Activated T-helper 1 cell treated with Interleukin-2 at 50 U/mL for 16 hours (primary cell): ENCODE measurements around the gene CLMN.
"Not testable (repeated sequence)": the region's sequence is repeated elsewhere in the genome, so short reads cannot be mapped to it uniquely, and the experiment has no call there.

Experiments
- DNase-seq: peaks from one replicate; pipeline ENCODE4 v3.0.0-alpha.2; 2020; ENCODE audit warnings: low read depth

The CLMN gene

GRCh38 chr14:95157327-95158189, 162.2 kb downstream of the CLMN start, which contains the start of gene DICER1:
DICER1 (minus strand) TSS chr14:95157529; CDS start chr14:95133458, 24,071 bp downstream.
- peak; percentile 89 for DNase-seq

- no peak for DNase-seq
Observed at GRCh38 chr14:95157048-95157326, 162.7 kb downstream of the CLMN start.

- DNase-seq, result peak; percentile 22
Observed at GRCh38 chr14:95156161-95157047, 163.3 kb downstream of the CLMN start.

- no peak for DNase-seq
Observed at GRCh38 chr14:95155045-95155444, 164.7 kb downstream of the CLMN start.

DNA sequence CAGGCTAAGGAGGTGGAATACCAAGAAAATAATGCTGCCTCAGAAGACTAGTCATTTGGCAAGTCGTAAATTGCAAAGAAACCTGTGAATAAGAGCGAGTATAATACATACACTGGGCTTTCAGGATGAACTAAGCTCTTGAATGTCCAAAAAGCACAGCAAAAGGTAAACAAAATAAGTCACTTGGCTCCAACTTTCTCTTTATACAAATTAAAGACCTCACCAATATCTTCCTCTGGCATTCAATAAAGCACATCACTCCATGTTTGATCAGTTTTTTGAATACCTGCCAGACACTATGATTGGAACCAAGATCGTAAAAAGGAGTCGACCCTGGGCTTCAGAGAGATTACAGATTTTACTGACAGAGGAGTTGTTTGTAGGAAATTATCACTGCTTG, 165.8 kb downstream of the CLMN start:
- DNase-seq, result no peak

GRCh38 chr14:95151561-95151960, 168.1 kb downstream of the CLMN start:
- DNase-seq, result no peak

DNA sequence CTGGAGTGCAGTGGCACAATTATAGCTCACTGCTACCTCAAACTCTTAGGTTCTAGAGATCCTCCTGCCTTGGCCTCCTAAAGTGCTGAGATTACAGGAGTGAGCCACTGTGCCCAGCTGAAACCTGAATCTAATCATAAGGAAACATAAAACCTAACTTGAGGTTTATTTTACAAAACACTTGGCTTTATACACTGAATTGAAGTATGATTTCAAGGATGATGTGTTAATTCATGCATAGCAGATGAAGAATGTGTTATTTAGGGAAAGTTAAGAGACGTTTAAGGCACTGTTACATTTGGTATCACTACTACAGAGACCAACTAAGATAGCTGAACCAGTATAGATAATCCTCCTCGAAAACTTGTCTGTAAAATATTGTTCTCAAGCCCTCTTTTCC, 168.8 kb downstream of the CLMN start:
- no peak for DNase-seq

- no peak for DNase-seq
Observed at GRCh38 chr14:95149441-95149840, 170.3 kb downstream of the CLMN start.

DNA sequence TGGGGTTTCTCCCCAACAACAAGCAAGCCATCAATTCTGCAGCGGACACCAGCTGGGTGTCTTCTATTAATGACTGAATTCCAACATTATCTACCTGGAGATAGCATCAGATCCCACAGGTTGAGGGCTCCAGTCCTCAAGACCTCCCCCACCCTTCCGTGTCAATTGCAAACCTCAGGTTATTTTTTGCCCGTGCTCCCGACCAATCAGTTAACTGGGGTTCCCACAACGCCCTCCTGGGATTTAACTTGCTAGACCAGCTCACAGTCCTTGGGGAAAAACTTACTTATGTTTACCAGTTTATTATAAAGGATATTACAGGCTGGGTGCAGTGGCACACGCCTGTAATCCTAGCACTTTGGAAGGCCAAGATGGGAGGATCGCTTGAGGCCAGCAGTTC, 172.1 kb downstream of the CLMN start:
- no peak for DNase-seq

GRCh38 chr14:95146079-95146771, 173.5 kb downstream of the CLMN start:
- DNase-seq, result no peak

DNA sequence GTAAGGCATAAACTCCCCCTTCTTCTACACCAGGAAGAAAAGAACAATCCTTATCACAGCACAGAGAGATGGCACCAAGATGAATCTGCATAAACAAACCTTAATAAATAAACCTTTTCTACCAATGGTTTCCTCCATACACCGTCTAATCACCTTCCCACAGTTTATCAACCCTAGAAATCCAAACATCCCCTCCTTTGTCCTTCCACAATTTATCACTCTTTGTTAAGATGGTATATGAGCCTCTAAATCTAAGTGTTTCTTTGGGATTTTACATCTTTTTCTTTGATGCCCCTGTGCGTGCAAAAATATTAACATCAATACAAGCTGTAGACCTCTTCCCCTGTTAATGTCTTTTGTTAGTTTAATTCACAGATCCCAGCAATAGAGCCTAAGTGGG, 174.9 kb downstream of the CLMN start:
- DNase-seq, result no peak

DNA sequence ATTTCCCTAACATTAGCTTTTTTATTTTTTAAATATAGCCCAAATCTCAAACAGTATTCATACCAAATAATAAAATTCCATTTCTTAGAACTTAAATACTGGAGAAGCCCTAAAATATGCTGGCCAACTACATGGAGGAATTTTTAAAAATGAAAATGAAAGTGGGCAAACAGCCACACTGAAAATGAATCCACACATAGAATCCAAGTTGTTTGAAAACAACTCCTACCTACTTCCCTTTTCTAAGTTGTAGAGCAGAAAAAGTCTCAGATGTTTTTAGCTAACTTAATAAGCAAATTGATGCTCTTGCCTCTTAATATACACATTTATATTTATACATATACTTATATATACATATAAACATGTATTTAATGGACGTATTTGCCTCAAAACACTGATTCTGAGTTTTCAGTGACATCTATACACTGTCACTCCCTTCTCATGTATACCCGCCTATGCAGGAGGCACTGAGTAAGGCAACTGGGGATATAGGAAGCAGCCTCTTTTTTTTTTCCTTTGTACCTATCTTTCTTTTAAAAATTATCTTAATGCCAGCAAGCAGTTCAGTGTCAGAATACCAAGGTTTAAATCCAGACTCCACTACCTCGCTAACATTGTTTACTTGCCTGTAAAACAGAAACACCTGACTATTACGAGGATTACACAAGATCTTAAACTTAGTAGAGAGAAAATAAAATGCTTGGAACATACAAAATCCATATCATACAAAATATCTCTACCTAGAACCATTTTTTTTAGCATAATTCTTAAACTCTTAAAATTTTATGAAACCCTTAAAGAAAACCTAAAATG, 175.7 kb downstream of the CLMN start:
- DNase-seq, result no peak

GRCh38 chr14:95142208-95142607, 177.5 kb downstream of the CLMN start:
- no peak for DNase-seq

- DNase-seq, result no peak
Observed at GRCh38 chr14:95141684-95142083, 178.0 kb downstream of the CLMN start.

DNA sequence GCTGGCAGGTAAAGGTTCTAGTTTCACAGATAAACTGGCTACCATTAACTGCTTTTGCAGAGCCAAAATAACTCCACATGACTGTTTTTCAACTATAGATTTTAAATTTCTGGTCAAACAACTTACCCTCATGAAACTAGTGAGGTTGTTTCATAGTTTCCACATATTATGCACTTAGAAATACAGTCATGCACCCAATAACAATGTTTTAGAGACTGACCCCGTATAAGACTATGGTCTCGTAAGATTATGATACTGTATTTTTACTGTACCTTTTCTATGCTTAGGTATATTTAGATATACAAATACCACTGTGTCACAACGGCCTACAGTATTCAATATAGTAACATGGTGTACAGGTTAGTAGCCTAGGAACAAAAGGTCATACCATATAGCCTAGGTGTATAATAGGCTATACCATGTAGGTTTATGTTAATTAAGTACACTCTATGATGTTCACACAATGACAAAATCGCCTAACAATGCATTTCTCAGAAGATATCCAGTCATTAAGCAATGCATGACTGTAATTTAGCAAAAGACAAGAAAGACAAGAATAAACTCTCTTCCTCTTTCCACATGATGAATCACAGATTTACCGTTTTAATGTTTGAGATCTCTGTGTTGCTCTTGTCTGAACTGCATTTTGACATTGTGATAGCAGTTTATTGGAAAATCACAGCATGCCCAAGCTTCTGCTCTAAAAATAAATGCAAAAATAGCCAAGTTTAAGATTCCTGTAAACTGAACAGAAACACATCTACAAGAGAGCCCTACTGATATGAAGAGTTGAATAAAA, 179.4 kb downstream of the CLMN start:
- DNase-seq, result no peak

GRCh38 chr14:95138876-95139275, 180.8 kb downstream of the CLMN start:
- no peak for DNase-seq

- not testable (repeated sequence) for DNase-seq
Observed at GRCh38 chr14:95138455-95138854, 181.3 kb downstream of the CLMN start.

DNA sequence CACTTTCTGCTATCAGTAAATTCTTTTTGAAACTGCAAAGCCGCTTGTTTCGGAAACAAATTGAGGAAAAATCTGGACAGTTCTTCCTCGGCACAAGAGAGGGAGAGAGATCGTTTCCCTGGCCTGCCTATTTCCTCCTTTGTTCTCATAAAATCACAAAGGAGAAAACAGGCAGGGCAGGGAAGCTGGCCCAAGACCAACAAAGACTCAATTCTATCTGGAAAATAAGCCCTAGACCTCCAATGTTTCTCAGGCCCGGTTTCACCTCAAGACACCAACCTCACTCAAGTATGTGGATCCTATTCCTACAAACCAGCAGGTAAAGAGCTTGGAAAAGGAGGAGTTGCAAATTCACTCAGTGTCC, 181.9 kb downstream of the CLMN start:
- DNase-seq, result no peak

DNA sequence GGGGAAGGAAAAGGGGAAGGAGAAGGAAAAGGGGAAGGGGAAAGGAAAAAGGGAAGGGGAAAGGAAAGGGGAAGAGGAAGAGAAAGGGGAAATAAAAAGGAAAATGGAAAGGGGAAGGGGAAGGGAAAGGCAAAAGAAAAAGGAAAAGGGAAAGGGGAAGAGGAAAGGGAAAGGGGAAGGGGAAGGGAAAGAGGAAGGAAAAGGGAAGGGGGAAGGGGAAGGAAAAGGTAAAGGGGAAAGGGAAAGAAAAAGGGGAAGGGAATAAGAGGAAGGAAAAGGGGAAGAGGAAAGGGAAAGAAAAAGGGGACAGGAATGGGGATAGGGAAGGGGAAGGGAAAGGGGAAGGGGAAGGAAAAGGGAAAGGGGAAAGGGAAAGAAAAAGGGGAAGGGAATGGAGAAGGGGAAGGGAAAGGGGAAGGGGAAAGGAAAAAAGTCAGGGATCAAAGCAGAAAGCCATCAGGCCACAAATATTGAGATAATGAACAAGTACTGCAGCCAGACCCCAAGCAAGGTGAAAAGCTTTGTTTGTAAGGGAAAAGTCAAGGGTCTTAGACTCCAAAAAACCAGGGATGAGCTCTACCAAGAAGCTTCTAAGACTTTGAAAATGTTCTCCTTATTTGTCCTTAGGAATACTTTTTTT, 182.4 kb downstream of the CLMN start:
- no peak for DNase-seq

DNA sequence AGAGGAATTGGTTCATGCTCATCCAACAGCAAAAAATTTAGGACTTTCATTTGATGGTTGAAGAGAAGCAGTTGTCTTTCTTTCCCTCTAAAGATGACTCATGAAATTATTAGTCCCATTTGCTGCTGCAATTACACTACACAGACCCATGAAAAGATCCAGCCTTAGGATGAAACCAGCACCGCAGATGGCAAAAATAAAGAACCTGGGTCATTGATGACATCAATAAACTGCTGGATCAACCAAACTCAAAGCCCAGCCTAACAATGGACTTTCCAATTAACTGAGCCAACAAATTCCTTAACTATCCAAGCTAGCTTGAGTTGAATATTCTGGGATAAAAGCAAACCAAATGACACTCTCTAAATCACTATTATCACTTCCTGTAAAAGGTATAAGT, 183.1 kb downstream of the CLMN start:
- DNase-seq, result no peak
